Suppressor macrophage (primary cell): ENCODE results near the gene KRT77.

Experiments
- DNase-seq, 4 experiments: peaks; one replicate each; pipeline ENCODE4 v3.0.0-alpha.2; 2020 to 2022

KRT77 gene

GRCh38 chr12:52651726-52652261, 51.5 kb downstream of the KRT77 start, which contains the start of gene KRT2:
Gene KRT2, minus strand, starts transcription at chr12:52652211. Its CDS starts 69 bp downstream, at chr12:52652142.
- DNase-seq: no peak

DNA sequence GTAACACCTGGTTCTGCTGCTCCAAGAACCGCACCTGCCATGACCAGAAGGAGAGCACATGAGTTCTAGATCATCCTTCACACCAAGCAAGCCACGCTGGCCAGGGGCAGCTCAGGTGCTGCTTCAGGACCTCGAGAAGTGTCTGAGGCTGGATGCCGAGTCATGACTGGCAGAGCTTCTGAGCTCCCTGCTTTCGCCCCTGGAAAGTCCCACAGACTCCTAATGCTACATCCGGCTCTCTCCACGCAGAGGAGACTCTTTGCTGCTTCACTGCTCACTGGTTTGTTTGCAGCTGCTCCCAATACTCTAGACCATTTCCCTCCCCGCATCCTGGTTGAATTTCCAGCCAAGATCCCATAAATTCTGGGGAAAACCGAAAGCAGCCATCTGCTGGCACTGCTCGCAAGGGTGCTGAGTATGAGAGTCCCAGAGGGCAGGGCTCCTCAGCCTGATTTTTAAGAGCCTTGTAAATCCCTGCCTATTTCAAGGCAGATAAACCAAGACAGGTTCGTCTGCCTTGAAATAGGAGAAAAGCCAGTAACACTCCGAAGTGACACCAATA, 52.7 kb downstream of the KRT77 start:
- DNase-seq: no peak

- DNase-seq: no peak
Observed at GRCh38 chr12:52649066-52649465, 54.3 kb downstream of the KRT77 start.

- DNase-seq: no peak
Observed at GRCh38 chr12:52648012-52648550, 55.2 kb downstream of the KRT77 start.

DNA sequence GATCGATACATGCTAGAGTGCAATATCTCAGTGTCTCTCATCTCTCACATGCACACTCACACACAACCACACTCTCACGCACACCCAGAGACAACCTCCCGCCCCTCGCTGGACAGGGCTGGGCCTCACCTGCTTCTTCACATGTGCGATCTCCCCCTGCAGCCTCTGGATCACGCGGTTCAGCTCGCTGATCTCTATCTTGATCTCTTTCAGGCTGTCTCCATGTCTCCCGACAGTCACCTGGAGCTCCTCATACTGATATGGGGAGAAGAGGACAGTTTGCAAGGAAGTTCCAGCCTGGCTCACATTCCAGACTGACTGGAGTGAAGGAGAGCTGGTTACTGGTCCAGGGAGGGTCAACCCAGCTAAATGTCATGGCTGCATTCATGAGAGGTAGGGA, 55.7 kb downstream of the KRT77 start:
- no peak for DNase-seq

DNA sequence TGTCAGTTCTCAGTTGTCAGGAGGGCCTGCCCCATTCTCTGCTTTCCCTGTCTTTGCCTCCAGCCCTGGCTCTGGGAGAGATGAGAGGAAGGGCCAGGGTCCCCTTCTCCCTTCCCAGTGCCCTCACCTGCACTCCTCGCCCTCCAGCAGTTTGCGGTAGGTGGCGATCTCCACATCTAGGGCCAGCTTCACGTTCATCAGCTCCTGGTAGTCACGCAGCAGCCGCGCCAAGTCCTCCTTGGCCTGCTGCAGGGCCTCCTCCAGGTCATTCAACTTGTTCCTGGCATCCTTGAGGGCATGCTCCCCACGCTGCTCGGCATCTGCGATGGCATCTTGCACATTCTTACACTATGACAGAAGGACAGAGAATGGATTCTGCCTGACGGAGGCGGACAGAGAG, 56.7 kb downstream of the KRT77 start:
- DNase-seq: no peak

GRCh38 chr12:52645982-52646381, 57.3 kb downstream of the KRT77 start:
- peak; percentile 45 to 74 (median 60) for DNase-seq

- peak in 1 of 4 experiments; percentile 6 for DNase-seq
Observed at GRCh38 chr12:52645120-52645761, 58.1 kb downstream of the KRT77 start.

- no peak for DNase-seq
Observed at GRCh38 chr12:52644078-52644415, 59.3 kb downstream of the KRT77 start.

- DNase-seq: no peak
Observed at GRCh38 chr12:52643233-52644077, 59.9 kb downstream of the KRT77 start.

DNA sequence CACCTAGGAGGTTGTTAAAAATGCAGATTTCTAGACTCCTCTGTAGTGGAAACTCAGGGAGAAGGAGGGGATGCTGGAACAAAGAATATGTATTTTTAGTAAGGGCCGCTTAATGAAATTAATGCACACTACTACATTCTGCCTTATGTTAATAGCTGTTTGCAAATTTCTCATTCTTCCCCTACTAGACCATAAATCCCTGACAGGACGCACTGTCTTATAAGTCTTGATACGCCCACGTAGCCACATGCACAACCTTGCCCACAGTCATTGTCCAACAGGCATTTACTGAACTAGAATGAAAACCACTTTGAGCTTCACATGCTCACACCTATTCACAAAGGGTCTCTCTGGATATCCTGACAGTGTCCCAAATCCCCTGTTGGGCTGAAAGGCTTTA, 61.9 kb downstream of the KRT77 start:
- DNase-seq: no peak
